Measurements from ENCODE around the gene RBMS3. TPM values are rescaled to one million over a fixed set of nuclear protein-coding genes. Genes with fewer than 3 reads are reported as not detected.

The RBMS3 gene
- total and polyA plus RNA-seq, 2 of the 8 experiments (the other 6 are each of a cell fraction or from before 2014, with no cell fraction given), result 3.7 to 6.9 TPM

DNA sequence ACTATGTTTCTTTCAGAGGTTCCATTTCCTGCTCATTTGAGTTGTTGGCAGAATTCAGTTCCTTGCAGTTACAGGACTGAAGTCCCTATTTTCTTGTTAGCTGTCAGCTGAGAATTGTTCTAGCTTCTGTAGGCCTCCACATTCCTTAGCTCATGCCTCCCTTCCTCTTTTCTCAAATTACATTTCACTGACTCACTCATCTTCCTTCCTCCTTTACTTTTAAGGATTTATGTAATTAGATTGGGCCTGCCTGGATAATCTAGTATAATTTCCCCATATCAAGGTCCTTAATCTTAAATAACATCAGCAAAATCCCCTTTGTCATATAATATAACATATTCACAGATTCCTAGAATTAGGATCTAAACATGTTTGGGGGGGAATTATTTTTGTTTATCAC, 40.6 kb upstream of the RBMS3 start:
- Histone ChIP-seq H3K9me3 (ENCODE audit: insufficient read depth in 2 of 2, low read depth in 1 of 2, low read length in 1 of 2) (no peaks in the 10 kb centered on the region), H3K27ac (ENCODE audit: low read depth, low read length) (no peak overlapping the region), H3K36me3 (ENCODE audit: control insufficient read depth in 2 of 4, insufficient read depth in 4 of 4, low read length in 3 of 4) (no peaks in the 10 kb centered on the region), H2BK20ac (ENCODE audit: low read length) (no peak overlapping the region), H3K4ac (replicated peaks; ENCODE audit: insufficient read length, low read depth, low read length) (no peak overlapping the region), H4K20me1 (replicated peaks in 1 of 2; ENCODE audit: control insufficient read depth in 1 of 2, insufficient read depth in 2 of 2, low read length in 2 of 2) (no peaks in the 10 kb centered on the region), H2AK5ac (ENCODE audit: low read depth, low read length) (no peak overlapping the region), H2BK15ac (ENCODE audit: low read length) (no peak overlapping the region), H3K27me3 (replicated peaks in 1 of 4; ENCODE audit: control insufficient read depth in 3 of 4, extremely low read depth in 1 of 4, insufficient read depth in 3 of 4, low read length in 3 of 4) (no peaks in the 10 kb centered on the region), H4K5ac (ENCODE audit: insufficient read length, low read depth, low read length) (no peak overlapping the region), H2BK120ac (replicated peaks; ENCODE audit: low read depth, low read length) (no peak overlapping the region), H3K79me1 (ENCODE audit: low read depth, low read length) (no peaks in the 10 kb centered on the region), H2BK12ac (ENCODE audit: low read depth, low read length) (no peak overlapping the region), H3K9ac (replicated peaks in 1 of 4; ENCODE audit: extremely low read depth in 1 of 4, low read depth in 3 of 4, low read length in 3 of 4) (no peak overlapping the region), H3K56ac (replicated peaks; ENCODE audit: insufficient read length, low read depth, low read length) (no peak overlapping the region), H2BK5ac (ENCODE audit: low read depth, low read length) (no peak overlapping the region), H3K4me1 (replicated peaks in 1 of 4; ENCODE audit: control insufficient read depth in 3 of 4, insufficient read depth in 4 of 4, low read length in 3 of 4) (peaks cover 0 to 8% (median 1%) of the 10 kb centered on the region in 4 experiments; a peak in 1 of 7 replicates), H3K4me2 (ENCODE audit: insufficient read depth in 1 of 2, low read depth in 2 of 2, low read length in 2 of 2) (no peak overlapping the region), H3K23me2 (ENCODE audit: low read depth, low read length) (no peaks in the 10 kb centered on the region), H3K18ac (ENCODE audit: extremely low read depth, low read length) (no peak overlapping the region), H3K14ac (ENCODE audit: insufficient read length) (no peak overlapping the region), H4K91ac (replicated peaks; ENCODE audit: insufficient read length, low read length) (no peak overlapping the region), H3K23ac (ENCODE audit: insufficient read length) (no peak overlapping the region), H3K4me3 (ENCODE audit: extremely low read depth in 1 of 4, insufficient read depth in 2 of 4, low read depth in 3 of 4, low read length in 4 of 4) (no peak overlapping the region), H4K8ac (ENCODE audit: extremely low read depth, insufficient read depth, low read length) (no peak overlapping the region), H2AFZ (ENCODE audit: low read length) (no peak overlapping the region), H3K79me2 (ENCODE audit: control insufficient read depth in 1 of 2, insufficient read depth in 2 of 2, low read length in 2 of 2) (no peaks in the 10 kb centered on the region)
- ChIA-PET POLR2A (ENCODE audit: partially characterized antibody) (no interaction called here), CTCF (ENCODE audit: partially characterized antibody) (interaction anchor here (0.6 kb wide), 1 partner anchor 891 kb away, joined by 3 read pairs; no protein-coding TSS in a partner anchor)
- TF ChIP-seq PHF8 (conservative IDR thresholded peaks at IDR 0.05; ENCODE audit: low read depth, low read length) (no peak), GTF2F1 (IDR thresholded peaks at IDR 0.05; ENCODE audit: borderline replicate concordance, low read depth, low read length) (no peak), KDM4A (IDR thresholded peaks at IDR 0.05; ENCODE audit: low read depth, low read length, severe bottlenecking) (no peak), POLR2AphosphoS5 (IDR thresholded peaks at IDR 0.05; ENCODE audit: low read depth, low read length) (no peak), CHD2 (IDR thresholded peaks at IDR 0.05; ENCODE audit: low read length) (no peak), JUND (IDR thresholded peaks at IDR 0.05; ENCODE audit: low read length) (no peak), NRF1 (IDR thresholded peaks at IDR 0.05; ENCODE audit: low read depth, low read length) (no peak), SAP30 (IDR thresholded peaks at IDR 0.05; ENCODE audit: insufficient read depth, insufficient replicate concordance, low read length) (no peak), GABPA (IDR thresholded peaks at IDR 0.05; ENCODE audit: borderline replicate concordance, insufficient read depth, low read length) (no peak), CEBPB (IDR thresholded peaks at IDR 0.05; ENCODE audit: low read depth, low read length) (no peak), KDM1A (IDR thresholded peaks at IDR 0.05; ENCODE audit: borderline replicate concordance, low read length) (no peak)
- TF ChIP-seq, protein P1, sequence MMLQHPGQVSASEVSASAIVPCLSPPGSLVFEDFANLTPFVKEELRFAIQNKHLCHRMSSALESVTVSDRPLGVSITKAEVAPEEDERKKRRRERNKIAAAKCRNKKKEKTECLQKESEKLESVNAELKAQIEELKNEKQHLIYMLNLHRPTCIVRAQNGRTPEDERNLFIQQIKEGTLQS (IDR thresholded peaks at IDR 0.05; ENCODE audit: insufficient read depth, low read depth, low read length), result no peak
- FAIRE-seq, result no peak
- DNase-seq (ENCODE audit: low read depth in 1 of 2, low spot score in 2 of 2), result peak in 1 of 2 experiments; percentile 2
